Sigmoid colon (tissue), 7 donors: ENCODE results near the gene ZFX. TPM values are rescaled to one million over a fixed set of nuclear protein-coding genes. Genes with fewer than 3 reads are reported as not detected.

Source experiments
- DNase-seq: peaks from one replicate; pipeline ENCODE4 v3.0.0-alpha.2; 2019
- H3K27ac ChIP-seq, 4 donors: fragments of 200-600 bp; sonication (generic); one replicate each; pipeline ENCODE4 v1.5.1; 2016 to 2019; ENCODE audit warnings: mild to moderate bottlenecking in 1 of 4
- H3K27me3 ChIP-seq, 3 donors: fragments of 200-600 bp; sonication (generic); one replicate each; pipeline ENCODE4 v1.5.1; 2019; ENCODE audit warnings: mild to moderate bottlenecking in 1 of 3
- H3K36me3 ChIP-seq, 4 donors: fragments of 200-600 bp; sonication (generic); one replicate each; pipeline ENCODE4 v1.5.1; 2016 to 2019
- H3K4me1 ChIP-seq, 4 donors: fragments of 200-600 bp; sonication (generic); one replicate each; pipeline ENCODE4 v1.5.1; 2017 to 2019
- H3K4me3 ChIP-seq, 4 donors: fragments of 200-600 bp; sonication (generic); one replicate each; pipeline ENCODE4 v1.5.1; 2017 to 2019; ENCODE audit warnings: mild to moderate bottlenecking in 2 of 4, moderate library complexity in 1 of 4
- H3K9me3 ChIP-seq, 4 donors: fragments of 200-600 bp in 3 of 4; sonication (generic) in 3 of 4; one replicate each; pipeline versions ENCODE4 v1.5.1 to v1.6.1; 2013 to 2019
- CTCF ChIP-seq, 4 experiments: fragments of 450-650 bp in 3 of 4; fragments of 200-600 bp in 1 of 4; IDR thresholded peaks; one replicate each; pipeline ENCODE4 v1.5.1; 2016 to 2019; ENCODE audit warnings: antibody characterized with exemption in 4 of 4, mild to moderate bottlenecking in 3 of 4, moderate library complexity in 2 of 4
- EP300 ChIP-seq, 4 donors: sonication (generic); formaldehyde crosslinking; IDR thresholded peaks; one replicate each; pipeline ENCODE4 v1.6.1; 2017; ENCODE audit warnings: antibody characterized with exemption in 4 of 4
- POLR2A ChIP-seq, 2 donors: fragments of 450-650 bp; IDR thresholded peaks; one replicate each; pipeline ENCODE4 v1.6.1; 2016; ENCODE audit warnings: antibody characterized with exemption in 2 of 2, mild to moderate bottlenecking in 2 of 2, moderate library complexity in 2 of 2
- POLR2AphosphoS5 ChIP-seq, 4 donors: sonication (generic); formaldehyde crosslinking; IDR thresholded peaks; one replicate each; pipeline ENCODE4 v1.6.1; 2017; ENCODE audit warnings: antibody characterized with exemption in 4 of 4
- WGBS, 2 donors: extraction: QIAGEN DNeasy Blood & Tissue Kit; methylation state at CpG; one replicate each; pipeline ENCODE4 v1.1.7; 2013; 5-methylcytosine and 5-hydroxymethylcytosine counted together
- intact Hi-C: fragments of 100-400 bp; cut with DNase I; formaldehyde crosslinking; loops from one replicate; pipeline ENCODE4 v1.15.1; 2023
- polyA plus RNA-seq, 3 donors: library from polyadenylated mRNA; stranded (reverse); fragments of 200-250 nt; gene quantifications; one replicate each; pipeline ENCODE4 v1.2.3, GENCODE V29; 2013
- total RNA-seq, 4 donors: library from RNA; depleted of rRNA; stranded (reverse); fragments of >200 nt; gene quantifications; one replicate each; pipeline ENCODE4 v1.1.0, GENCODE V29; 2016
- donor health status: healthy with polysubstance abuse.
- donor health status: Bipolar disorder and iron deficiency.
- donor health status: healthy.

The ZFX gene
- total and polyA plus RNA-seq, 7 donors = 4.4 to 81.6 (median 56.7) TPM

- 69 to 79% methylated on average over 2 of the region's 2 CpGs for WGBS, 2 donors
- Histone ChIP-seq H3K9me3 (no peaks in the 10 kb centered on the region), H3K27me3 (no peaks in the 10 kb centered on the region), H3K4me3 (no peak overlapping the region), H3K4me1 (peaks cover 0 to 9% (median under 1%) of the 10 kb centered on the region in 4 donors), H3K27ac (no peak overlapping the region), H3K36me3 (peaks cover 0 to 45% (median 27%) of the 10 kb centered on the region in 4 donors)
- TF ChIP-seq POLR2A (IDR thresholded peaks at IDR 0.05) (no peak), POLR2AphosphoS5 (IDR thresholded peaks at IDR 0.05) (no peak), EP300 (IDR thresholded peaks at IDR 0.05) (no peak), CTCF (IDR thresholded peaks at IDR 0.05) (no peak)
- DNase-seq = no peak
- intact Hi-C loops = no loop called here
These were observed 58.3 kb downstream of the ZFX start for GRCh38 chrX:24207826-24208225.

- Histone ChIP-seq H3K4me3 (no peak overlapping the region), H3K27me3 (no peaks in the 10 kb centered on the region), H3K9me3 (no peaks in the 10 kb centered on the region), H3K36me3 (peaks cover 0 to 46% (median 27%) of the 10 kb centered on the region in 4 donors), H3K27ac (no peak overlapping the region), H3K4me1 (peaks cover 0 to 9% (median 0%) of the 10 kb centered on the region in 4 donors)
- intact Hi-C loops = no loop called here
- WGBS, 2 donors = 94 to 96% methylated on average over 13 of the region's 13 CpGs
- DNase-seq = no peak
- TF ChIP-seq CTCF (IDR thresholded peaks at IDR 0.05) (no peak), POLR2A (IDR thresholded peaks at IDR 0.05) (no peak), POLR2AphosphoS5 (IDR thresholded peaks at IDR 0.05) (no peak), EP300 (IDR thresholded peaks at IDR 0.05) (no peak)
These were observed 59.1 kb downstream of the ZFX start for GRCh38 chrX:24208496-24209240.

GRCh38 chrX:24210190-24210589, 60.7 kb downstream of the ZFX start:
- no peak for TF ChIP-seq CTCF (IDR thresholded peaks at IDR 0.05)
- TF ChIP-seq EP300 (IDR thresholded peaks at IDR 0.05) = no peak
- no peak for TF ChIP-seq POLR2AphosphoS5 (IDR thresholded peaks at IDR 0.05)
- TF ChIP-seq POLR2A (IDR thresholded peaks at IDR 0.05) = no peak
- no peak for DNase-seq
- no peaks in the 10 kb centered on the region for H3K27me3 ChIP-seq
- no peaks in the 10 kb centered on the region for H3K9me3 ChIP-seq
- no peak overlapping the region for H3K27ac ChIP-seq
- H3K36me3 ChIP-seq = peaks cover 0 to 46% (median 27%) of the 10 kb centered on the region in 4 donors
- intact Hi-C loops = no loop called here
- H3K4me3 ChIP-seq = no peak overlapping the region
- 92 to 96% methylated on average over 6 of the region's 6 CpGs for WGBS, 2 donors
- peaks cover 0 to 9% (median 0%) of the 10 kb centered on the region in 4 donors for H3K4me1 ChIP-seq

- H3K4me3 ChIP-seq = no peak overlapping the region
- intact Hi-C loops = no loop called here
- H3K36me3 ChIP-seq = peaks cover 0 to 29% (median 14%) of the 10 kb centered on the region in 4 donors
- H3K27me3 ChIP-seq = no peaks in the 10 kb centered on the region
- TF ChIP-seq EP300 (IDR thresholded peaks at IDR 0.05) = no peak
- no peak for TF ChIP-seq CTCF (IDR thresholded peaks at IDR 0.05)
- TF ChIP-seq POLR2A (IDR thresholded peaks at IDR 0.05) = no peak
- no peak for TF ChIP-seq POLR2AphosphoS5 (IDR thresholded peaks at IDR 0.05)
- H3K9me3 ChIP-seq = no peaks in the 10 kb centered on the region
- H3K4me1 ChIP-seq = no peaks in the 10 kb centered on the region
- WGBS, 2 donors = 89 to 95% methylated on average over 4 of the region's 4 CpGs
- no peak for DNase-seq
- H3K27ac ChIP-seq = no peak overlapping the region
These were observed 65.0 kb downstream of the ZFX start for GRCh38 chrX:24214568-24214967.
